HUES48 (cell line): ENCODE measurements around the gene FCN1.

Experiments used
- H3K27ac ChIP-seq: one replicate; pipeline ENCODE4 v1.7.0; 2013; ENCODE audit warnings: low read depth, low read length, inconsistent platforms
- H3K27me3 ChIP-seq: 2 replicates; pipeline ENCODE4 v1.6.1; 2013; ENCODE audit warnings: mild to moderate bottlenecking, low read length; ENCODE audit not compliant: control insufficient read depth, insufficient read depth
- H3K36me3 ChIP-seq: 2 replicates; pipeline ENCODE4 v1.6.1; 2013; ENCODE audit warnings: low read length; ENCODE audit not compliant: control insufficient read depth, insufficient read depth
- H3K4me1 ChIP-seq: 2 replicates; pipeline ENCODE4 v1.6.1; 2013; ENCODE audit warnings: mild to moderate bottlenecking, low read length; ENCODE audit not compliant: control insufficient read depth, insufficient read depth
- H3K4me3 ChIP-seq: 2 replicates; pipeline ENCODE4 v1.5.1; 2013; ENCODE audit warnings: mild to moderate bottlenecking, low read depth, low read length
- H3K9ac ChIP-seq: 2 replicates; pipeline ENCODE4 v1.6.1; 2013; ENCODE audit warnings: mild to moderate bottlenecking, low read depth, low read length, moderate library complexity
- H3K9me3 ChIP-seq: 2 replicates; pipeline ENCODE4 v1.6.1; 2013; ENCODE audit warnings: low read length; ENCODE audit not compliant: control insufficient read depth, insufficient read depth

Gene FCN1

GRCh38 chr9:134935701-134936345 is 18.1 kb upstream of the FCN1 start:
- Histone ChIP-seq H3K27ac (no peak overlapping the region), H3K4me1 (no peaks in the 10 kb centered on the region), H3K36me3 (no peaks in the 10 kb centered on the region), H3K9ac (no peak overlapping the region), H3K27me3 (no peaks in the 10 kb centered on the region), H3K9me3 (no peaks in the 10 kb centered on the region), H3K4me3 (no peak overlapping the region)

- no peak overlapping the region for H3K9ac ChIP-seq
- H3K4me1 ChIP-seq, result no peaks in the 10 kb centered on the region
- no peaks in the 10 kb centered on the region for H3K9me3 ChIP-seq
- H3K4me3 ChIP-seq, result no peak overlapping the region
- no peaks in the 10 kb centered on the region for H3K27me3 ChIP-seq
- no peak overlapping the region for H3K27ac ChIP-seq
- H3K36me3 ChIP-seq, result no peaks in the 10 kb centered on the region
These were observed 17.4 kb upstream of the FCN1 start for GRCh38 chr9:134935056-134935640.

- Histone ChIP-seq H3K27ac (no peak overlapping the region), H3K9me3 (no peaks in the 10 kb centered on the region), H3K4me3 (no peak overlapping the region), H3K27me3 (no peaks in the 10 kb centered on the region), H3K9ac (no peak overlapping the region), H3K36me3 (no peaks in the 10 kb centered on the region), H3K4me1 (no peaks in the 10 kb centered on the region)
These were observed 15.5 kb upstream of the FCN1 start for GRCh38 chr9:134933076-134933659.

GRCh38 chr9:134932606-134933005 is 14.9 kb upstream of the FCN1 start:
- Histone ChIP-seq H3K4me1 (no peaks in the 10 kb centered on the region), H3K4me3 (no peak overlapping the region), H3K36me3 (no peaks in the 10 kb centered on the region), H3K9ac (no peak overlapping the region), H3K27me3 (no peaks in the 10 kb centered on the region), H3K27ac (no peak overlapping the region), H3K9me3 (no peaks in the 10 kb centered on the region)

- no peak overlapping the region for H3K27ac ChIP-seq
- no peak overlapping the region for H3K9ac ChIP-seq
- no peak overlapping the region for H3K4me3 ChIP-seq
- no peaks in the 10 kb centered on the region for H3K9me3 ChIP-seq
- H3K4me1 ChIP-seq, result no peaks in the 10 kb centered on the region
- H3K27me3 ChIP-seq, result no peaks in the 10 kb centered on the region
- H3K36me3 ChIP-seq, result no peaks in the 10 kb centered on the region
These were observed 14.5 kb upstream of the FCN1 start for GRCh38 chr9:134932171-134932570.

GRCh38 chr9:134930398-134930797 is 12.7 kb upstream of the FCN1 start:
- no peak overlapping the region for H3K9ac ChIP-seq
- H3K27ac ChIP-seq, result no peak overlapping the region
- H3K27me3 ChIP-seq, result no peaks in the 10 kb centered on the region
- no peaks in the 10 kb centered on the region for H3K36me3 ChIP-seq
- H3K4me1 ChIP-seq, result no peaks in the 10 kb centered on the region
- no peaks in the 10 kb centered on the region for H3K9me3 ChIP-seq
- H3K4me3 ChIP-seq, result no peak overlapping the region

- Histone ChIP-seq H3K4me3 (no peak overlapping the region), H3K4me1 (no peaks in the 10 kb centered on the region), H3K9ac (no peak overlapping the region), H3K27me3 (no peaks in the 10 kb centered on the region), H3K36me3 (no peaks in the 10 kb centered on the region), H3K9me3 (no peaks in the 10 kb centered on the region), H3K27ac (no peak overlapping the region)
These were observed 11.8 kb upstream of the FCN1 start for GRCh38 chr9:134929193-134930158.

- Histone ChIP-seq H3K4me1 (no peaks in the 10 kb centered on the region), H3K9ac (no peak overlapping the region), H3K36me3 (no peaks in the 10 kb centered on the region), H3K27me3 (no peaks in the 10 kb centered on the region), H3K27ac (no peak overlapping the region), H3K9me3 (no peaks in the 10 kb centered on the region), H3K4me3 (no peak overlapping the region)
These were observed 10.9 kb upstream of the FCN1 start for GRCh38 chr9:134928436-134929192.

GRCh38 chr9:134925011-134925511 is 7.3 kb upstream of the FCN1 start:
- H3K9ac ChIP-seq, result no peak overlapping the region
- no peaks in the 10 kb centered on the region for H3K36me3 ChIP-seq
- no peaks in the 10 kb centered on the region for H3K27me3 ChIP-seq
- no peaks in the 10 kb centered on the region for H3K4me1 ChIP-seq
- no peak overlapping the region for H3K27ac ChIP-seq
- no peaks in the 10 kb centered on the region for H3K9me3 ChIP-seq
- H3K4me3 ChIP-seq, result no peak overlapping the region

- Histone ChIP-seq H3K4me3 (no peak overlapping the region), H3K4me1 (no peaks in the 10 kb centered on the region), H3K27ac (no peak overlapping the region), H3K9me3 (peaks cover 5% of the 10 kb centered on the region; the same call in 1 of the 2 replicates), H3K36me3 (no peaks in the 10 kb centered on the region), H3K9ac (no peak overlapping the region), H3K27me3 (no peaks in the 10 kb centered on the region)
These were observed 5.8 kb upstream of the FCN1 start for GRCh38 chr9:134923466-134923865.
